Amygdala (tissue), 56 donors: Measurements from ENCODE around the gene DYNLT2.

ENCODE experiments used
- DNase-seq, 56 donors: peaks; one replicate each; lab custom pipeline; 2025; lab: John Stamatoyannopoulos, UW

Gene DYNLT2

GRCh38 chr6:169701954-169702839 is 49.2 kb downstream of the DYNLT2 start, which contains the start of the genes C6orf120 and WDR27:
Gene C6orf120 (plus strand): TSS chr6:169702126. CDS start chr6:169702460, 334 bp downstream.
Gene WDR27 (minus strand): TSS chr6:169702029. CDS start chr6:169689005, 13,024 bp downstream.
- peak; percentile 55 to 97 (median 89) for DNase-seq

GRCh38 chr6:169701311-169701953 is 49.9 kb downstream of the DYNLT2 start:
- peak in 4 of 56 donors; percentile 38 to 69 (median 44) for DNase-seq

- DNase-seq = no peak
Observed at GRCh38 chr6:169700296-169700695, 51.1 kb downstream of the DYNLT2 start.

GRCh38 chr6:169697115-169697514 is 54.3 kb downstream of the DYNLT2 start:
- peak in 2 of 56 donors; percentile 6 to 9 for DNase-seq

- no peak for DNase-seq
Observed at GRCh38 chr6:169695131-169695530, 56.2 kb downstream of the DYNLT2 start.

- DNase-seq = no peak
Observed at GRCh38 chr6:169692516-169692915, 58.9 kb downstream of the DYNLT2 start.

GRCh38 chr6:169691260-169691659 is 60.1 kb downstream of the DYNLT2 start:
- DNase-seq = no peak
